Measurements from ENCODE around the gene TBCD. TPM values are rescaled to one million over a fixed set of nuclear protein-coding genes. Genes with fewer than 3 reads are reported as not detected.

TBCD gene
- total RNA-seq, 1 experiment from 2014 or later, result 173 TPM

- no peak for TF ChIP-seq NFYB (CRISPR knock-in tag; conservative IDR thresholded peaks at IDR 0.05; ENCODE audit: low read depth)
These were observed 120.1 kb downstream of the TBCD start (continued) for GRCh38 chr17:82871776-82872561.

GRCh38 chr17:82872591-82873520 is 121.0 kb downstream of the TBCD start:
- ChIA-PET CTCF (interaction anchor here (1.4 kb wide), 1 partner anchor 10 kb away, joined by 3 read pairs; no protein-coding TSS in a partner anchor), POLR2A (no interaction called here)
- H3K9me3 Mint-ChIP-seq, result no peaks in the 10 kb centered on the region
- H3K4me3 Mint-ChIP-seq, result no peak overlapping the region
- TF ChIP-seq GRHL2 (CRISPR knock-in tag; IDR thresholded peaks at IDR 0.05; ENCODE audit: insufficient replicate concordance, severe bottlenecking) (no peak), CDX4 (CRISPR knock-in tag; IDR thresholded peaks at IDR 0.05; ENCODE audit: borderline replicate concordance) (no peak), E2F4 (CRISPR knock-in tag; IDR thresholded peaks at IDR 0.05; ENCODE audit: borderline replicate concordance, low read depth) (no peak), OVOL2 (CRISPR knock-in tag; IDR thresholded peaks at IDR 0.05; ENCODE audit: borderline replicate concordance) (no peak), ZNF317 (CRISPR knock-in tag; IDR thresholded peaks at IDR 0.05; ENCODE audit: borderline replicate concordance, low read depth) (no peak), AR (CRISPR knock-in tag; IDR thresholded peaks at IDR 0.05) (no peak), JUN (CRISPR knock-in tag; IDR thresholded peaks at IDR 0.05) (no peak), ZNF219 (CRISPR knock-in tag; IDR thresholded peaks at IDR 0.05; ENCODE audit: borderline replicate concordance) (no peak), ZMAT4 (CRISPR knock-in tag; IDR thresholded peaks at IDR 0.05) (no peak), TCF7 (CRISPR knock-in tag; IDR thresholded peaks at IDR 0.05; ENCODE audit: low read depth) (no peak), NR1H2 (CRISPR knock-in tag; IDR thresholded peaks at IDR 0.05) (no peak), ZNF423 (CRISPR knock-in tag; IDR thresholded peaks at IDR 0.05) (no peak)
- H3K36me3 Mint-ChIP-seq, result peaks cover 11% of the 10 kb centered on the region
- no peaks in the 10 kb centered on the region for H3K27me3 Mint-ChIP-seq (ENCODE audit: low read depth)
- H3K27ac Mint-ChIP-seq, result peak overlapping the region; percentile 81
- H3K4me1 Mint-ChIP-seq, result peaks cover 25% of the 10 kb centered on the region
- DNase-seq (ENCODE audit: low spot score) (no peak), ATAC-seq (no peak)

GRCh38 chr17:82873521-82873920 is 121.7 kb downstream of the TBCD start:
- Mint-ChIP-seq H3K4me1 (peaks cover 24% of the 10 kb centered on the region), H3K27ac (peak overlapping the region; percentile 81), H3K4me3 (no peak overlapping the region), H3K9me3 (no peaks in the 10 kb centered on the region), H3K36me3 (peaks cover 15% of the 10 kb centered on the region), H3K27me3 (ENCODE audit: low read depth) (no peaks in the 10 kb centered on the region)
- ChIA-PET CTCF (interaction anchor here (1.4 kb wide), 1 partner anchor 10 kb away, joined by 3 read pairs; no protein-coding TSS in a partner anchor), POLR2A (no interaction called here)
- ATAC-seq, result no peak
- TF ChIP-seq STAT6 (CRISPR knock-in tag; conservative IDR thresholded peaks at IDR 0.05; ENCODE audit: low read depth) (no peak), MLX (CRISPR knock-in tag; IDR thresholded peaks at IDR 0.05) (no peak)
- no peak for DNase-seq (ENCODE audit: low spot score)
